HG03097 (cell line): ENCODE data around the gene CHMP5.
A peak's percentile ranks its signal among the peaks of the same experiment; 100 is the strongest.

ENCODE experiments used
- ATAC-seq: cut with Tn5 transposase; IDR thresholded peaks from one replicate; pipeline ENCODE4 v1.9.1; 2021; ENCODE audit not compliant: unreplicated experiment, low FRiP score

The CHMP5 gene

GRCh38 chr9:33273266-33273971 is 8.6 kb downstream of the CHMP5 start:
- ATAC-seq = no peak

GRCh38 chr9:33273972-33274328 is 9.1 kb downstream of the CHMP5 start:
- no peak for ATAC-seq

GRCh38 chr9:33277484-33277883 is 12.6 kb downstream of the CHMP5 start:
- ATAC-seq = no peak

- no peak for ATAC-seq
These were observed 20.7 kb downstream of the CHMP5 start for GRCh38 chr9:33285502-33285901.

- no peak for ATAC-seq
These were observed 22.2 kb downstream of the CHMP5 start for GRCh38 chr9:33287087-33287490.

GRCh38 chr9:33288235-33288634 is 23.4 kb downstream of the CHMP5 start:
- no peak for ATAC-seq

- ATAC-seq = no peak
These were observed 24.1 kb downstream of the CHMP5 start for GRCh38 chr9:33288828-33289483.

GRCh38 chr9:33289496-33289895 is 24.6 kb downstream of the CHMP5 start:
- ATAC-seq = no peak

- ATAC-seq = no peak
These were observed 25.0 kb downstream of the CHMP5 start for GRCh38 chr9:33289936-33290246.

- ATAC-seq = peak; percentile 83
These were observed 25.6 kb downstream of the CHMP5 start, which contains the start of gene NFX1 for GRCh38 chr9:33290247-33291030. Gene NFX1, plus strand, starts transcription at chr9:33290516. Its CDS starts 57 bp downstream, at chr9:33290573.

- no peak for ATAC-seq
These were observed 26.2 kb downstream of the CHMP5 start for GRCh38 chr9:33291031-33291397.

GRCh38 chr9:33291901-33292300 is 27.1 kb downstream of the CHMP5 start:
- no peak for ATAC-seq

GRCh38 chr9:33293782-33294181 is 28.9 kb downstream of the CHMP5 start:
- no peak for ATAC-seq

GRCh38 chr9:33294670-33295432 is 30.0 kb downstream of the CHMP5 start:
- no peak for ATAC-seq

GRCh38 chr9:33295571-33295970 is 30.7 kb downstream of the CHMP5 start:
- peak; percentile 29 for ATAC-seq

- peak; percentile 76 for ATAC-seq
These were observed 32.6 kb downstream of the CHMP5 start for GRCh38 chr9:33297432-33297831.

- ATAC-seq = no peak
These were observed 35.7 kb downstream of the CHMP5 start for GRCh38 chr9:33300546-33300945.

GRCh38 chr9:33304362-33304761 is 39.5 kb downstream of the CHMP5 start:
- ATAC-seq = no peak

GRCh38 chr9:33306037-33306436 is 41.2 kb downstream of the CHMP5 start:
- no peak for ATAC-seq

- no peak for ATAC-seq
These were observed 42.2 kb downstream of the CHMP5 start for GRCh38 chr9:33307067-33307466.

GRCh38 chr9:33309903-33310302 is 45.1 kb downstream of the CHMP5 start:
- ATAC-seq = no peak
